HEK293T (cell line): Measurements from ENCODE around the gene ENDOG.

Source experiments
- LEF1 ChIP-seq: fragments of 450-650 bp; IDR thresholded peaks from 2 replicates; pipeline ENCODE4 v1.6.1; 2017; ENCODE audit warnings: mild to moderate bottlenecking, borderline replicate concordance
- SP1 ChIP-seq: fragments of 450-650 bp; IDR thresholded peaks from 2 replicates; pipeline ENCODE4 v1.6.1; 2017
- TARDBP ChIP-seq: fragments of 450-650 bp; IDR thresholded peaks from 2 replicates; pipeline ENCODE4 v1.6.1; 2016
- ZNF384 ChIP-seq: fragments of 450-650 bp; IDR thresholded peaks from 2 replicates; pipeline ENCODE4 v1.6.1; 2016
- TF ChIP-seq, protein P1 (sequence below): fragments of 450-650 bp; IDR thresholded peaks from 2 replicates; pipeline ENCODE4 v1.6.1; 2016

DNA sequence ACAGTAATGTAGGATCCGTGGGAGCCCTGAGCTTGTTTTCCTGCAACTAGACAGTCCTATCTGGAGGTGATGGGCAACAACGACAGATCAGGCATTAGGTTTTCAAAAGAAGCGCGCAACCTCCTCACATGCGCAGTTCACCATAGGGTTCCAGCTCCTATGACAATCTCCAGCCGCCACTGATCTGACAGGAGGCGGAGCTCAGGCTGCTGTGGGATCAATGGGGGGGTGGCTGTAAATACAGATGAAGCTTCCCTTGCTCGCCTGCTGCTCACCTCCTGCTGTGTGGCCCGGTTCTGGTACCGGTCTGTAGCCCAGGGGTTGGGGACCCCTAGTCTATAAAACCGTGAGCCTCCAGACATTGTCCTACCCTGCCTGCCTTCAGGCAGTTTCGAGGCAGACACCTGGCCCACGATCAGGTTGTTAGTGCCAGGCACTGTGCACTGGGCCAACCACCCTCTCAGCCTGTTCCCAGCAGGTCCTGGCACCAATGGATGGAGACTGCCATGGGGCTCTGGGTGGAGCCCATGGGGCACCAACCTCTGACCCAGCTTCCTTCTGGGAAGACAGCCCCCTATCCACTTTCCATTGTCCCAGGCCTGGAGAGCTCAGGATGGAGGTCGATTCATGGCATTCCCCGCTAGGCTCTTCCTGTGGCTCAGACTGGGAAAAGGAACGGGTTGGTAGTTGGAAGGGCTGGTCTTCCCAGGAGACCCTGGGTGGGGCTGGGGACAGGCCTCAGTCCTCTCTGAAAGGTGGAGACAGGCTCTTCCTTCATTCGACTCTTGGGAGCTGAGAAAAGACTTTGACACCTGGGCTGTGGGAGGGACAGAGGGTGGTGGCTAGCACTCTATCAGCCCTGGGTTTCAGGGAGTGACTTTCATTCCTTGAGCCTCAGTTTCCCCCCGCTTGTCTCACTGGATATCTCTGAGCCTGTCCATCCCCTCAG is 1.7 kb downstream of the ENDOG start:
- no peak for TF ChIP-seq ZNF384
- TF ChIP-seq, protein P1, sequence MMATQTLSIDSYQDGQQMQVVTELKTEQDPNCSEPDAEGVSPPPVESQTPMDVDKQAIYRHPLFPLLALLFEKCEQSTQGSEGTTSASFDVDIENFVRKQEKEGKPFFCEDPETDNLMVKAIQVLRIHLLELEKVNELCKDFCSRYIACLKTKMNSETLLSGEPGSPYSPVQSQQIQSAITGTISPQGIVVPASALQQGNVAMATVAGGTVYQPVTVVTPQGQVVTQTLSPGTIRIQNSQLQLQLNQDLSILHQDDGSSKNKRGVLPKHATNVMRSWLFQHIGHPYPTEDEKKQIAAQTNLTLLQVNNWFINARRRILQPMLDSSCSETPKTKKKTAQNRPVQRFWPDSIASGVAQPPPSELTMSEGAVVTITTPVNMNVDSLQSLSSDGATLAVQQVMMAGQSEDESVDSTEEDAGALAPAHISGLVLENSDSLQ, result peak; percentile 71
- TF ChIP-seq LEF1, result no peak
- no peak for TF ChIP-seq SP1
- TF ChIP-seq TARDBP, result no peak
